NCI-H1105 treated with DMSO at 0.1 percent for 48 hours (cell line): Measurements from ENCODE around the gene SUFU.
"Not testable (repeated sequence)": the region's sequence is repeated elsewhere in the genome, so short reads cannot be mapped to it uniquely, and the experiment has no call there.

Experiments used
- DNase-seq: peaks from one replicate; lab custom pipeline; 2025; lab: John Stamatoyannopoulos, UW

SUFU gene

GRCh38 chr10:102514487-102515311 is 10.9 kb downstream of the SUFU start:
- DNase-seq = no peak

GRCh38 chr10:102515724-102516123 is 12.0 kb downstream of the SUFU start:
- DNase-seq = no peak

GRCh38 chr10:102517553-102517952 is 13.8 kb downstream of the SUFU start:
- no peak for DNase-seq

DNA sequence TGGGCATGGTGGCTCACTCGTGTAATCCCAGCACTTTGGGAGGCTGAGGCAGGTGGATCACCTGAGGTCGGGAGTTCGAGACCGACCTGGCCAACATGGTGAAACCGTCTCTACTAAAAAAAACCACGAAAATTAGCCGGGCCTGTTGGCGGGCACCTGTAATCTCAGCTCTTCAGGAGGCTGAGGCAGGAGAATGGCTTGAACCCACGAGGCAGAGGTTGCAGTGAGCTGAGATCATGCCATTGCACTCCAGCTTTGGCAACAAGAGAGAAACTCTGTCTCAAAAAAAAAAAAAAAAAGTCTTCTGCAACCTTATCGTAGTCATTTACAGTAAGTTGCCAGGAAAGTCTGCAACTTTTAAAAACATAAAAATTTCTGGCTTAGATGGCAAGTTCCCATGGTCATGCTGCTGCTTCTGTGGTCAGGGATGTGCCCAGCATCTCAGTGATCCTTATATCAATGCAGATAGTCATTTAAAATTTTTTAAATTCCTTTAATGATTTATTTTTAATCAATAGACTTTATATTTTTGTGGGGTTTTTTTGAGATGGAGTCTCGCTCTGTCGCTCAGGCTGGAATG is 15.6 kb downstream of the SUFU start:
- DNase-seq = no peak

- no peak for DNase-seq
Measured at GRCh38 chr10:102522874-102523249, 19.1 kb downstream of the SUFU start.

DNA sequence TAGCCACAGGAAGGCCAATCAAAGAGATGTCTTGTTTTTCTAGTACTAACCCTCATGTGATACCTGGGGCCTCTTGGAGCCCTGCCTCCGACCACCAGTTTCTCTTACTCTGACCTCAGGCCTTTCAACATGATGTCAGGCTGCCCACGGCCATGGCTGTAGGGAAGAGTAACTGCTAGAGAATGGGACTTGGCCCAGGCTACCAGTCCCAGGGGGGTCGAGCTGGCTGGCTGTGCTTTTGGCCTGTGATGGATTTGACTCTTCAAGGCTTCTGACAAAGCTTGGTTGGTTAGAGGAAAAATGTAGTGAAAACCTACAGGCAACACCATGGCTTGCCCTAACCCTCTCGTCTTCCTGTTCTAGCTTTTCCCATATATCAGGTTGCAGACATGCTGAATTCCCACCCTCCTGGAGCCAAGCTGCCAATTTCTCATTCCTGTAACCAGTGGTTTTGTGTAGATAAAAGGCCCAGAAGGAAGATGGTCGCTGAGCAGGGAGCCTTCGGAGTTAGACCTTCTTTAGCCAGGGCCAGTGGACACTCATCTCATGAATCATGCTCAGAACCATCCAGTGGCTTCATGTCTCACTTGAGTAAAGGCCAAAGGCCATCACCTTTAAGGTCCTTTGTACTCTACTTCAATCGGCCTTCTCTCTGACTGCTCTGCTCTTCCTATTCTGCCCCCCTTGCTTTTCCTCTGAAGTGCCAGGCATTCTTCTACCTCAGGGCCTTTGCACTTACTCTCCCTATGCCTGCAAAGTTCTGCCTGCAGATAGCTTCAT is 19.7 kb downstream of the SUFU start:
- DNase-seq = no peak

GRCh38 chr10:102524746-102525145 is 21.0 kb downstream of the SUFU start:
- no peak for DNase-seq

- DNase-seq = no peak
Measured at GRCh38 chr10:102527546-102527945, 23.8 kb downstream of the SUFU start.

DNA sequence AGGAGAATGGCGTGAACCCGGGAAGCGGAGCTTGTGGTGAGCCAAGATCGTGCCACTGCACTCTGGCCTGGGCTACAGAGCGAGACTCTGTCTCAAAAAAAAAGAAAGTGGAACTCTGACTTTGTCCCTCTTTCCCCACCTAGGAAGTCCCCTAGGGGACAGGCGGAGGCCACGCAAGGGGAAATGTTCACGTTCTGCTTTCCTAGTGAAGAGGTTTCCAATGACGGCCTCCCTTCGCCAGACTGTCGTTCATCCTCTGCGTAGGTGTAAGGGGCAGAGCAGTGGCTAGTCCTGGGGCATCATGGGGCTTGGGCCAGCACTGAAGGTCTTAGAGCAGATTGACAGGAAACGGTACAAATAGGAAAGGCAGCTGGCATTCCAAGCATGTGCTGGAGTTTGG is 30.6 kb downstream of the SUFU start:
- no peak for DNase-seq

DNA sequence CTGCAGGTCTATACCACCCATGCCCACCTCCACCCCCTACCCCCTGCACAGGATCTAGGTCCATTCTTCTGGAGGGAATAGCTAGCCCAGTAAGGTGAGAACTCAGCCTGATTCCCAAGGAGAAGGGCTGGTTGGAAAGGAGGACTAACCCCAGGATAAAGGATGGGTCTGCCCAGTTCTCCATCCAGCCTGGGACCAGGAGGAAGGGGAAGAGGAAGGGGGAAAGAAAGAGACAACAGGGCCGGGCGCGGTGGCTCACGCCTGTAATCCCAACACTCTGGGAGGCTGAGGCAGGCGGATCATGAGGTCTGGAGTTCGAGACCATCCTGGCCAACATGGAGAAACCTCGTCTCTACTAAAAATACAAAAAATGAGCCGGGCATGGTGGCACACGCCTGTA is 31.2 kb downstream of the SUFU start:
- DNase-seq = not testable (repeated sequence)

DNA sequence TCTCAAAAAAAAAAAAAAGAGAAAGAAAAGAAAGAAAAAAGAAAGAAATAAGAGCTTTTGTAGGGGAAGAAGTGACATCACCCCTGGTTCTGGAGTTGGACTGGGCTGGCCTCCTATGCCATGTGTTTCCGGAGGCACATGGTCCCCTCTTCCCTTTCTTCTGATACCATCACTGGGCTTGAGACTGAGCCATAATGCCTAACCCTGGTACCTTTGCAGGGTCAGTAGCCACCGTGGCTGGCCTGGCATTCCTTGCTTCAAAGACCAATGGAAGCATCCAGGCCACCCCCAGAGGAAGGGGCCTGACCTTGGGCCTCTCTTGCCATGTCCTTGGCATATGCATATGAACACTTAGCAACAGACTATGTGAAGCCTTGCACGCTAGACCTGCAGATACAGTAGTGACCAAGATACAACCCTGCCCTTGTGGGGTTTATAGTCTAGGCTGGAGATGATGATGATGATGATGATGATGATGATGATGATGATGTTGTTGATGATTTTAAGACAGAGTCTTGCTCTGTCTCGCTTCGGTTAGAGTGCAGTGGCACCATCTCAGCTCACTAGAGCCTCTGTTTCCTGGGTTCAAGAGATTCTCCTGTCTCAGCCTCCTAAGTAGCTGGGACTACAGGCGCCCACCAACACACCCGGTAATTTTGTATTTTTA is 31.8 kb downstream of the SUFU start:
- DNase-seq = no peak

DNA sequence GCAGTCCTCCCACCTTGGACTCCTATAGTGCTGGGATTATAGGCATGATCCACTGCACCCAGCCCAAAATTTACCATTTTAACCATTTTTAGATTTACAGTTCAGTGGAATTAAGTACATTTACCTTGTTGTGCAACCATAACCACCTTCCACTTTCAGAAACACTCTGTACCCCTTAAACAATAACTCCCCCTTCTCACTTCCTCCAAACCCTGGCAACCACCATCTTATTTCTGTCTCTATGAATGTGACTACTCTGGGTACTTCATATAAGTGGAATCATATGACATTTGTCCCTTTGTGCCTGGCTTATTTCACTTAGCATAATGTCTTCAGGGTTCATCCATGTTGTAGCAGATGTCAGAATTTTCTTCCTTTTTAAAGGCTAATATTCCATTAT is 33.6 kb downstream of the SUFU start:
- no peak for DNase-seq

DNA sequence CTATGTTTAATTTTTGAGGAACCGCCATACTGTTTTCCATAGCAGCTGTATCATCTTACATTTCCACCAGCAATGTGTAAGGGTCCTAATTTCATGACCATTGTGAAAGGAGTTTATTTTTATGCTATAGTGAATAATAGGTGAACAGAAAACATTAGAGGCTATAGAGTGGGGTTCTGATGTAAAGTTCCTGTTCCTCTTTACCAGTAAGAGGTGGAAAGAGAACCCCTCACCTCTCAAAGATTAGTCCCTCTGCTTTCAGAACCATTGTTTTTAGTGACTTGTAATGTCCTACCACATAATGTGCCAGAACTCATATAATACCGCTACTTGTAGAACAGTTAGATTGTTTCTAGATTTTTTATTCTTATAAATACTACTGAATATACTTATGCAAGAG is 34.2 kb downstream of the SUFU start:
- no peak for DNase-seq

DNA sequence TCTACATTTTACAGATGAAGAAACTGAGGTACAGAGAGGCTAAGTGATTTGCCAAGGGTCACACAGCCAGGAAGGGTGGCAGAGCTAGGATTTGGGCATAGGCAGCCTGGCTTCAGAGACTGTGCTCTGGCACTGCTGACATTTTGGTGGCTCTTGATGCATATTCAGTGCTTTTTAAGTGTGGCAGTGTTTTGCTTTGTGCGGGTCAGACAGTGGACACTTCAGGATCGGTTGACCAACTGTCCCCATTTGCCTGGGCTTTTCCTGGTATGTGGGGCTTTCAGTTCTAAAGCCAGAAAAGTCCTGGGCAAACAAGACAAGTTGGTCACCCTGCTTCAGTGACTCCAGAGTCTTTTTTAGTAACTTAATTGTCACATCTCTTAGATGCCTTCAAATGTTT is 35.0 kb downstream of the SUFU start:
- DNase-seq = no peak

DNA sequence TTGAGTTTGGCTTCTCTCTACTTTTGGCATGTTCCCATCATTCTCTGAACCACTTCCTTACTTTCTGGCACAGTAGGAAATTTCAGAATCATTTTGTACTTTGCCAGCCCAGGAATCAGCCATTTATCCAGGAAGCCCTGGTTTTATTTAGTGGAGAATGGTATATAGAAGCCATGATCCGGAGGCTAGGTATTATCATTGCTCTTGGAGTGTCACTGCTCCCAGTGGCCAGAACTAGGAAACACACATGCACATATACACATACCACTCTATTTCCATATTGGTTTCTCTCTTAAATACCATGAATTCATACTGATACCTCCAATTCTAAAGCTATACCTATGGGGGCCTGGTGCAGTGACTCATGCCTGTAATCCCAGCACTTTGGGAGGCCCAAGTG is 36.3 kb downstream of the SUFU start:
- no peak for DNase-seq

- DNase-seq = no peak
Measured at GRCh38 chr10:102542800-102543418, 39.1 kb downstream of the SUFU start.

- DNase-seq = no peak
Measured at GRCh38 chr10:102545265-102545871, 41.6 kb downstream of the SUFU start.

GRCh38 chr10:102545997-102546396 is 42.2 kb downstream of the SUFU start:
- DNase-seq = no peak

GRCh38 chr10:102546606-102547320 is 43.0 kb downstream of the SUFU start:
- no peak for DNase-seq

- DNase-seq = no peak
Measured at GRCh38 chr10:102549549-102549948, 45.8 kb downstream of the SUFU start.

- no peak for DNase-seq
Measured at GRCh38 chr10:102550636-102551210, 47.0 kb downstream of the SUFU start.
